IPS-18a (cell line): ENCODE measurements around the gene LAT.
A peak's percentile ranks its signal among the peaks of the same experiment; 100 is the strongest.
"Not testable (repeated sequence)": the region's sequence is repeated elsewhere in the genome, so short reads cannot be mapped to it uniquely, and the experiment has no call there.

Source experiments
- H3K27ac ChIP-seq: one replicate; pipeline ENCODE4 v1.5.1; 2013; ENCODE audit warnings: low read length
- H3K27me3 ChIP-seq: one replicate; pipeline ENCODE4 v1.6.1; 2013; ENCODE audit warnings: mild to moderate bottlenecking, low read length; ENCODE audit not compliant: control insufficient read depth, insufficient read depth
- H3K36me3 ChIP-seq: one replicate; pipeline ENCODE4 v1.6.1; 2013; ENCODE audit warnings: low read depth, low read length; ENCODE audit not compliant: control insufficient read depth
- H3K4me1 ChIP-seq: one replicate; pipeline ENCODE4 v1.6.1; 2013; ENCODE audit warnings: low read depth, low read length; ENCODE audit not compliant: control insufficient read depth
- H3K4me3 ChIP-seq: one replicate; pipeline ENCODE4 v1.5.1; 2013; ENCODE audit warnings: low read length
- H3K9ac ChIP-seq: one replicate; pipeline ENCODE4 v1.6.1; 2013; ENCODE audit warnings: mild to moderate bottlenecking, low read length, moderate library complexity
- H3K9me3 ChIP-seq: one replicate; pipeline ENCODE4 v1.6.1; 2013; ENCODE audit warnings: low read depth, low read length; ENCODE audit not compliant: control insufficient read depth

Gene LAT

DNA sequence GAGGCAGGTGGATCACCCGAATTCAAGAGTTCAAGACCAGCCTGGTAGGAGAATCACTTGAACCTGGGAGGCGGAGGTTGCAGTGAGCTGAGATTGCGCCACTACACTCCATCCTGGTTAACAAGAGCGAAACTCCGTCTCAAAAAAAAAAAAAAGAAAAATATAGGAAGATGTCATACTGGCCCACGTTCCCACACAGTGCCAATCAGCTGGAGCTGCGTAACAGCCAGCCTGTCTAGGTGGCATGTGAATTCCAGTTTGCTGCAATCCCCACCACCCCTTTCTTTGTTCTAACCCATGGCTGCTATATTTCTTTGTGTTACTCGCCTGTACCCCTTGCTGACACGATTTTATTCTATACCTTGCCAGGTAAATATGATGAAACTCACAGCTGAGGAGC is 26.6 kb upstream of the LAT start:
- no peaks in the 10 kb centered on the region for H3K9me3 ChIP-seq
- H3K27ac ChIP-seq, result no peak overlapping the region
- no peaks in the 10 kb centered on the region for H3K4me1 ChIP-seq
- H3K4me3 ChIP-seq, result no peak overlapping the region
- peaks cover 80% of the 10 kb centered on the region for H3K36me3 ChIP-seq
- H3K9ac ChIP-seq, result no peak overlapping the region
- H3K27me3 ChIP-seq, result no peaks in the 10 kb centered on the region

DNA sequence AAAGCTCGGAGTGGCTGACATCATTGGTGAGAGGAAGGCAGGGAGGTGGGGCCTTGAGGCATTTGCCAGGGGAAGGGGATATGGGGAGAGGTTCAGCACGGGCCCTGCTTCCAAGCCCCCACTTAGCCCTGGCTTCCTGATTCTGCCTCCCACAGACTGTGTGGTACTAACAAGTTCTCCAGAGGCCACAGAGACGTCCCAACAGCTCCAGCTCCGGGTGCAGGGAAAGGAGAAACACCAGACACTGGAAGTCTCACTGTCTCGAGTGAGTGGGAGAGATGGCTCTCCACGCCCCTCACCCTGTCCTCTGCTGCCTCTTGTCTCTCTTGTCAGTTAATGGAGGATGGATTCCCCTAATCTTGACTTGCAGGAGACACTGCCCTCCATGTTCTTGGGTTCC is 26.0 kb upstream of the LAT start:
- Histone ChIP-seq H3K4me3 (no peak overlapping the region), H3K27me3 (no peaks in the 10 kb centered on the region), H3K9me3 (no peaks in the 10 kb centered on the region), H3K4me1 (no peaks in the 10 kb centered on the region), H3K27ac (no peak overlapping the region), H3K9ac (no peak overlapping the region), H3K36me3 (peaks cover 80% of the 10 kb centered on the region)

DNA sequence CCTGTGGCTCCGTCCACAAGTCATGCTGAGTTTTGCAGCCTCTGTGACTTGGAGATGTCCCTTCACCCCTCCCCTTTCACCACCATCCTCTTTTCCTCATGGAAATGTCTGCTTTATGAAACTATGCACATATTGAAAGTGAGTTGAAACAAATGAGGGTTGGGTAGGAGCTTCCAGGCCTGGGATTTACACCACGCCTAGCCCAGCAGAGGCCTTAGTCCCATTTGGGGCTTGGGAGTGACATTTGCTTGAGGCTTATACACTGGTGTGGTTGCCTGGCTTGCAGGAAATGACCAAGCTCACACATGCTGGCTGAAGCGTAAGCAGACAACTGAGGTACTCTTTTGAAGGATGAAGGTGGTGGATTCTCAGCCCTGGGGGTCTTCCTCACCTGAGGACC is 20.8 kb upstream of the LAT start:
- H3K4me1 ChIP-seq, result no peaks in the 10 kb centered on the region
- H3K9me3 ChIP-seq, result no peaks in the 10 kb centered on the region
- H3K4me3 ChIP-seq, result no peak overlapping the region
- peaks cover 56% of the 10 kb centered on the region for H3K36me3 ChIP-seq
- H3K9ac ChIP-seq, result no peak overlapping the region
- no peak overlapping the region for H3K27ac ChIP-seq
- H3K27me3 ChIP-seq, result no peaks in the 10 kb centered on the region

DNA sequence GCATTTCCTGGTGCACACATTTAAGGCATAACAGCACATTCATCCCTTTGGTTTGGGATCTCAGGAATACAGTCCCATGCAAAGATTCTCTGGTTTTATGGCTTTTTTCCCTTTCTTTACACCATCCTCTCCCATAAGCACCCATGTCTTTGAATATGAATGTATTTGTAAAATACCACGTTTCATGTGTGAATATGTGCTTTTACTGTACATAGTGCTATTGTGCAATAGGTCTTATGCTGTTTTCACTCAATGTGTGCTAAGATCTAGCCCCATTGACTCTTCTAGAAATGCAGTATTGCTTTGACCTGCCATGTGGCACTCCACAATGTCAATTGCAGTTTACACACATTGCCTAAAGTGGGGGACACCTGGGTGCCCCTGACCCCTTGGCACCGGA is 20.4 kb upstream of the LAT start:
- no peaks in the 10 kb centered on the region for H3K27me3 ChIP-seq
- H3K4me1 ChIP-seq, result no peaks in the 10 kb centered on the region
- no peak overlapping the region for H3K4me3 ChIP-seq
- peaks cover 52% of the 10 kb centered on the region for H3K36me3 ChIP-seq
- no peak overlapping the region for H3K9ac ChIP-seq
- no peaks in the 10 kb centered on the region for H3K9me3 ChIP-seq
- H3K27ac ChIP-seq, result no peak overlapping the region

DNA sequence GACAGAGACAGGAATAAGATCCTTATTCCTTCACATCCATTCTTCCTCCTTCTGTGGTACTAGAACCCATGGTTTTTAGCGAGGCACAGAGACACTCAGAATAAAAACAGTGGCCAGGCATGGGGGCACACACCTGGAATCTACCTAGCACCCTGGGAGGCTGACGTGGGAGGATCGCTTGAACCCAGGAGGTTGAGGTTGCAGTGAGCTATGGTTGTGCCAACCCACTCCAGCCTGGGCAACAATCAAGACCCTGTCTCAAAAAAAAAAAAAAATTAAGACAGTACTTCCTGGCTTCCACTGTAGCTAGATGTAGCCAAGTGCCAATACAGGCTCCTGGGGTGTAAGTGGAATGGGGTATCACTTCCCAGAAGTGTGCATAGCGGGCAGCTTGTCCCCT is 17.7 kb upstream of the LAT start:
- Histone ChIP-seq H3K9ac (no peak overlapping the region), H3K36me3 (peaks cover 30% of the 10 kb centered on the region), H3K27ac (no peak overlapping the region), H3K9me3 (no peaks in the 10 kb centered on the region), H3K4me1 (no peaks in the 10 kb centered on the region), H3K27me3 (no peaks in the 10 kb centered on the region), H3K4me3 (no peak overlapping the region)

DNA sequence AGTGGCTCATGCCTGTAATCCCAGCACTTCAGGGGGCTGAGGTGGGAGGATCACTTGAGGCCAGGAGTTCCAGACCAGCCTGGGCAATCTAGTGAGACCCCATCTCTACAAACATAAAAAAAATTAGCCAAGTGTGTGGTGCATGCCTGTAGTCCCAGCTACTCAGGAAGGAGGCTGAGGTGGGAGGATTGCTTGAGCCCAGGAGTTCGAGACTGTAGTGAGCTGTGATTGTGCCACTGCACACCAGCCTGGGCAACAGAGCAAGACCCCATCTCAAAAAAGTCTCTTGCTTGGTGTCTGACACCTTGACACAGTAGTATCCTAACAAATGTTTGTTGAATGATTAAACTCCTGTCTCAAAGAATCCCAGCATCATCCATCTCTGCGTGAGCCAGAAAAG is 15.2 kb upstream of the LAT start:
- not testable (repeated sequence) for H3K36me3 ChIP-seq, H3K4me3 ChIP-seq, H3K9ac ChIP-seq

DNA sequence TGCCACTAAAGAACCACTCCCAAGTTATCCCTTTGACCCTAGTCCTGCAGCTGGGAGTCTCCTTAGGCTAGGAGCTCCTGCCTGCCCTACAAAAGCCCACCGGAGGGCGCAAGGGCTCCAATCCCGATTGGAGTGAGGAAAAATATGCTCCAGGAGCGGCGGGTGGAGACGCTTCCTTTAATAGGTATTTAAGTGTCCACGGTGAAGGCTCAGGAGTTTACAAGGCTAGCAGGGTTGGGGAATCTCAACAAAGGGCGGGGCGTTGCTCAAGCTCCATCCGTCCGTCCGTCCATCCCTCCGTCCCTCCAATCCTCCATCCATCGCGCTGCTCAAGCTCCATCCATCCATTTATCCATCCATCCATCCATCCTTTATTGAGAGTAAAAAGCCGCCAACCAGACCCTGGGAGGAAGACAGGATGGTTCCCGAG is 10.8 kb upstream of the LAT start:
- H3K9me3 ChIP-seq, result no peaks in the 10 kb centered on the region
- H3K4me1 ChIP-seq, result no peaks in the 10 kb centered on the region
- H3K27ac ChIP-seq, result no peak overlapping the region
- peak overlapping the region; percentile 60 for H3K4me3 ChIP-seq
- H3K36me3 ChIP-seq, result peaks cover 3% of the 10 kb centered on the region
- peak overlapping the region; percentile 40 for H3K9ac ChIP-seq
- no peaks in the 10 kb centered on the region for H3K27me3 ChIP-seq

More for the DNA sequence above, 15.2 kb upstream of the LAT start:
- not testable (repeated sequence) for H3K27ac ChIP-seq, H3K4me1 ChIP-seq, H3K27me3 ChIP-seq, H3K9me3 ChIP-seq

DNA sequence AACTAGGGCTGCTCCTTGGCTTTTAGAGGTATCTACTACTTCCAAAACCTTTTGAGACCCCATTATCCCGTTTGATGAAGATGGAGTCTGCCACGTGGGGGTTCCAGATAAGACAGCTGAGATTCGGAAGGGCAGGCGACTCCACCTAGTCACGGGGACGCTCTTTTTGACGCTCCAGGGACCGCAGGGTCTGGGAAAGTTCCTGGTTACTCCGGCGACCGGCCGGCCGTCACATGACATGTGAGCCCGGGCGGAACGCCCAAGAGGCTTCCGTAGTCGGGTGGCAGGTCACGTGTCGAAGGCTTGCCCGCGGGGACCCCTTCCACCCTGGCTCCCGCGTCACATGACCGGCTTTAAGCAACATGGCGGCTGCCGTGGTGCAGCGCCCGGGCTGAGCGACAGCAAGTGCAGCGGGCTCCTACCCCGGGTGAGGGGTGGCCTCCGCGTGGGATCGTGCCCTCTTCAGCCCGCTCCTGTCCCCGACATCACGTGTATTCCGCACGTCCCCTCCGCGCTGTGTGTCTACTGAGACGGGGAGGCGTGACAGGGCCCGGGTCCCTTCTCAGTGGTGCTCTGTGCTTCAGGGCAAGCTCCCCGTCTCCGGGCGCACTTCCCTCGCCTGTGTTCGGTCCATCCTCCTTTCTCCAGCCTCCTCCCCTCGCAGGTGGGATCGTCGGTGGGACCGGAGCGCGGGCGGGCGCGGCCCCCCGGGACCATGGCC is 10.3 kb upstream of the LAT start, which contains the start of gene SPNS1:
SPNS1 (plus strand) TSS at position 342 of the 721 bp plus-strand sequence; CDS start at position 716, 374 bp downstream.
- Histone ChIP-seq H3K9me3 (no peaks in the 10 kb centered on the region), H3K27me3 (no peaks in the 10 kb centered on the region), H3K4me3 (peak within 1 kb of the TSS; percentile 60), H3K36me3 (peaks cover 3% of the 10 kb centered on the region), H3K27ac (no peak within 1 kb of the TSS), H3K9ac (peak within 1 kb of the TSS; percentile 40), H3K4me1 (no peaks in the 10 kb centered on the region)

DNA sequence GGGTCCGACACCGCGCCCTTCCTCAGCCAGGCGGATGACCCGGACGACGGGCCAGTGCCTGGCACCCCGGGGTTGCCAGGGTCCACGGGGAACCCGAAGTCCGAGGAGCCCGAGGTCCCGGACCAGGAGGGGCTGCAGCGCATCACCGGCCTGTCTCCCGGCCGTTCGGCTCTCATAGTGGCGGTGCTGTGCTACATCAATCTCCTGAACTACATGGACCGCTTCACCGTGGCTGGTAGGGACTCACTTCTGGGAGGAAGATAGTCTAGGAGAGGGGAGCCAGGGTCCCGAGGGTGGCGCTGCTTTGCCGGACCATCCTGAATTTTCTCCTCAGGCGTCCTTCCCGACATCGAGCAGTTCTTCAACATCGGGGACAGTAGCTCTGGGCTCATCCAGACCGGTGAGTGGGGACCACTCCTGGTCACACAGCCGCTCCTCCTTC is 9.7 kb upstream of the LAT start:
- Histone ChIP-seq H3K36me3 (peaks cover 3% of the 10 kb centered on the region), H3K9ac (peak overlapping the region; percentile 40), H3K27me3 (no peaks in the 10 kb centered on the region), H3K27ac (no peak overlapping the region), H3K4me1 (no peaks in the 10 kb centered on the region), H3K4me3 (peak overlapping the region; percentile 60), H3K9me3 (no peaks in the 10 kb centered on the region)

DNA sequence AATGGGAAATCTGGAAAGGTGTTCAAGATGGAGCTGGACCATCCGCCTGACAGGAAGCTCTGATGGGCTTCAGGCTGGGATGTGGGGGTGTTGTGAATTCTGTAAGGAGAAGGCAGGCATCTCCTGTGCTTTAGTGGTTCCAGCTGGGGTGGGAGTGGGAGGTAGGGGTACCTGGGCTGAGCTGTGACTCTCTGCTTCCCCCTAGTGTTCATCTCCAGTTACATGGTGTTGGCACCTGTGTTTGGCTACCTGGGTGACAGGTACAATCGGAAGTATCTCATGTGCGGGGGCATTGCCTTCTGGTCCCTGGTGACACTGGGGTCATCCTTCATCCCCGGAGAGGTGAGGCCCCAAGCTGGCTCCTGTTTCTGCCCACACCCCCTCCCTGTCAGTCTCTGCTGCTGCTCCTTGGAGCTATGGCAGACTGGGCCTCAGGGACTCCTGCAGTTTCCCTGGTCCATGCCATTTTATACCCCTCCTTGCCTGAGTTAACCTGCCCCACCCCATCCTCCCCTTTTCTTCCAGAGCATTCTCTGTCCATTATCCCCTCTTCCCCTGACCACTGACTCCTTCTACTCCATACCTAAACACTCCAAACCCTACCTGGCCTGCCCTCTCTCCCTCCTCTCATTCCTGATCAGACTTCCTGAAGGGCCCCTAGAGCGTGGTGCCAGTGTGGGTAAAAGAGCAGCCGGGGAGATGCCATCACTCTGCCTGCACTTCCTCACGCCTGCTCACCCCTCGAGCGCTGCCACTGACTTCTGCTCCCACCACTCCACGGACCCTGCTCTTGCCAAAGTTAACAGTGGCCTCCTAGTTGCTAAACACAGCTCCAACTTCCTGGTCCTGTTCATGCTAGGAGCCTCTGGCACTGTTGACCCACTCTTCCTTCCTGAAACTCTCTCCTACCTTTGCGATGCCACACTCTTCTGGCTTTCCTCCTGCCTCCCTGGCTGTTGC is 6.9 kb upstream of the LAT start:
- Histone ChIP-seq H3K9me3 (no peaks in the 10 kb centered on the region), H3K36me3 (peaks cover 7% of the 10 kb centered on the region), H3K9ac (no peak overlapping the region), H3K4me3 (no peak overlapping the region), H3K4me1 (no peaks in the 10 kb centered on the region), H3K27me3 (no peaks in the 10 kb centered on the region), H3K27ac (no peak overlapping the region)

DNA sequence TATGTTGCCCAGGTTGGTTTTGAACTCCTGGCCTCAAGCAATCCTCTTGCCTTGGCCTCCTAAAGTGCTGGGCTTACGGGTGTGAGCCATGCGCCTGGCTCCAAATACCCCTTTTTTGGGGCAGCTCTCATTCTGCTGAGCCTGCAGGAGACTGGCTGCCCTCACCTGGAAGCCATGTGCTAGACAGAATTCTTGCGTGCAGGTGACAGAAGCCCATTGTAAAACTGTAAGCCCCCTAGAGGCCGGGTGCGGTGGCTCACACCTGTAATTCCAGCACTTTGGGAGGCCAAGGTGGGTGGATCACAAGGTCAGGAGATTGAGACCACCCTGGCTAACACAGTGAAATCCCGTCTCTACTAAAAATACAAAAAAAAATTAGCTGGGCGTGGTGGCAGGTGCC is 4.5 kb upstream of the LAT start:
- not testable (repeated sequence) for H3K4me3 ChIP-seq, H3K9me3 ChIP-seq, H3K9ac ChIP-seq, H3K27me3 ChIP-seq, H3K27ac ChIP-seq, H3K4me1 ChIP-seq
- H3K36me3 ChIP-seq, result peaks cover 10% of the 10 kb centered on the region
